Measurements from ENCODE around the gene DHODH. TPM values are rescaled to one million over a fixed set of nuclear protein-coding genes. Genes with fewer than 3 reads are reported as not detected.

DHODH gene
- total and polyA plus RNA-seq, 2 of the 4 experiments (the other 2 are of a cell fraction), result 3.2 to 4.1 TPM

- Histone ChIP-seq H3K18ac (ENCODE audit: low read depth, low read length) (no peak overlapping the region), H3K79me1 (ENCODE audit: low read depth in 1 of 2, low read length in 2 of 2) (no peaks in the 10 kb centered on the region), H3K4me1 (ENCODE audit: control insufficient read depth, insufficient read depth, low read length) (no peaks in the 10 kb centered on the region), H4K91ac (ENCODE audit: insufficient read depth, low read depth, low read length) (no peak overlapping the region), H3K14ac (replicated peaks; ENCODE audit: low read depth, low read length) (no peak overlapping the region), H3K27ac (ENCODE audit: insufficient read depth, low read length) (no peak overlapping the region), H3K36me3 (ENCODE audit: control insufficient read depth, insufficient read depth, low read length) (no peaks in the 10 kb centered on the region), H2AK9ac (replicated peaks; ENCODE audit: low read depth, low read length, poor library complexity) (no peak overlapping the region), H4K8ac (ENCODE audit: low read depth in 2 of 2, low read length in 2 of 2) (no peak overlapping the region), H3K27me3 (ENCODE audit: control insufficient read depth, insufficient read depth, low read length) (peaks cover 6% of the 10 kb centered on the region; the same call in 1 of the 2 replicates), H2AFZ (replicated peaks; ENCODE audit: low read length, poor library complexity) (no peak overlapping the region), H2BK20ac (ENCODE audit: low read depth, low read length) (no peak overlapping the region), H2BK120ac (ENCODE audit: low read depth, low read length) (no peak overlapping the region), H3K9me3 (ENCODE audit: control insufficient read depth, insufficient read depth, low read length) (no peaks in the 10 kb centered on the region), H4K5ac (ENCODE audit: low read depth, low read length) (no peak overlapping the region), H3K4me2 (ENCODE audit: low read depth, low read length) (no peak overlapping the region), H2BK5ac (ENCODE audit: low read depth, low read length, poor library complexity, severe bottlenecking) (no peak overlapping the region), H2AK5ac (ENCODE audit: low read depth, low read length) (no peak overlapping the region), H3K56ac (ENCODE audit: extremely low read depth, insufficient read depth, low read length) (no peak overlapping the region), H4K20me1 (ENCODE audit: insufficient read depth, low read length) (no peaks in the 10 kb centered on the region), H3K23ac (ENCODE audit: low read depth, low read length) (no peak overlapping the region), H3K9ac (ENCODE audit: low read depth, low read length) (no peak overlapping the region), H3K4ac (ENCODE audit: low read depth, low read length) (no peak overlapping the region), H3K4me3 (ENCODE audit: insufficient read depth, low read depth, low read length) (no peak overlapping the region), H2BK15ac (ENCODE audit: low read depth, low read length) (no peak overlapping the region), H3K9me1 (ENCODE audit: insufficient read depth, low read length) (no peaks in the 10 kb centered on the region)
- dilution Hi-C loops (cut with HindIII; ENCODE audit: low sequenced_read_pairs, unreplicated experiment), result no loop called here
- DNase-seq (no peak), ATAC-seq (ENCODE audit: low read depth) (no peak)
- ChIA-PET POLR2A (ENCODE audit: unreplicated experiment) (no interaction called here), CTCF (interaction anchor here (1.7 kb wide), 1 partner anchor 10 kb away, joined by 8 read pairs; no protein-coding TSS in a partner anchor)
- WGBS, 2 experiments (ENCODE audit: extremely low coverage in 2 of 2, insufficient read length in 1 of 2), result 67% methylated on average over 1 of the region's 1 CpG; no CpG with 5 or more reads in 1 of the 2 experiments
- in situ Hi-C loops (cut with MboI; ENCODE audit: low sequenced_read_pairs), result no loop called here
- intact Hi-C loops (cut with micrococcal nuclease), result no loop called here
- no TSS peak for BruUV-seq (replicated peaks)
- TF ChIP-seq NFE2L2 (IDR thresholded peaks at IDR 0.05; ENCODE audit: low read depth, low read length) (no peak), RFX5 (IDR thresholded peaks at IDR 0.05; ENCODE audit: low read depth, low read length) (no peak), SMC3 (IDR thresholded peaks at IDR 0.05; ENCODE audit: low read depth, low read length) (no peak), RCOR1 (IDR thresholded peaks at IDR 0.05; ENCODE audit: insufficient replicate concordance, low read length) (no peak), BHLHE40 (IDR thresholded peaks at IDR 0.05; ENCODE audit: low read depth, low read length) (no peak), CHD1 (IDR thresholded peaks at IDR 0.05; ENCODE audit: low read depth, low read length) (no peak), RAD21 (IDR thresholded peaks at IDR 0.05; ENCODE audit: low read length) (no peak), MXI1 (IDR thresholded peaks at IDR 0.05; ENCODE audit: borderline replicate concordance, low read depth, low read length) (no peak), FOS (IDR thresholded peaks at IDR 0.05; ENCODE audit: low read depth, low read length) (no peak), USF2 (IDR thresholded peaks at IDR 0.05; ENCODE audit: low read depth, low read length) (no peak), MAFK (IDR thresholded peaks at IDR 0.05; ENCODE audit: low read depth, low read length) (no peak)
These were observed 53.0 kb downstream of the DHODH start for GRCh38 chr16:72061564-72061963.
